HepG2 (cell line): ENCODE results near the gene LDB2. TPM values are rescaled to one million over a fixed set of nuclear protein-coding genes. Genes with fewer than 3 reads are reported as not detected.
A peak's percentile ranks its signal among the peaks of the same experiment; 100 is the strongest.

Experiments
- ATAC-seq: fragments of 200-7000 bp; cut with Tn5 transposase; 3 replicates; pipeline ENCODE4 v1.9.1; 2020; ENCODE audit warnings: mild to moderate bottlenecking, moderate library complexity
- BruUV-seq: library from RNA; stranded (reverse); fragments of 400-500 nt; replicated peaks from 2 replicates; lab custom pipeline; 2021; lab: Mats Ljungman, UMichigan
- CTCF ChIA-PET: fragments of 300-600 bp; formaldehyde crosslinking; extraction: SDS; loops from one replicate; lab custom pipeline; 2021; ENCODE audit warnings: low total read pairs, inconsistent platforms, low intra/inter-chr PET ratio; lab: Yijun Ruan, JAX
- POLR2A ChIA-PET: fragments of 350-600 bp; sonication (Branson Sonifier 250); formaldehyde crosslinking; loops from one replicate; lab custom pipeline; 2020; ENCODE audit warnings: antibody characterized with exemption, inconsistent platforms; lab: Yijun Ruan, JAX
- DNase-seq: peaks from one replicate; pipeline ENCODE4 v3.0.0-alpha.2; 2015; ENCODE audit warnings: low spot score
- FAIRE-seq: peaks from 3 replicates; lab custom pipeline; 2011; peaks lifted over from hg19 to GRCh38; lab: Jason Lieb, UNC
- H2AFZ ChIP-seq: one replicate; pipeline ENCODE4 v1.6.1; 2011; ENCODE audit warnings: low read length, inconsistent platforms
- H3K27ac ChIP-seq: fragments of 300-600 bp; 3 replicates; pipeline ENCODE4 v1.8.0; 2011; ENCODE audit warnings: mixed run types, mild to moderate bottlenecking, mixed read lengths, low read length, inconsistent platforms; ENCODE audit not compliant: insufficient read depth; ENCODE audit errors: extremely low read length
- H3K27me3 ChIP-seq, 2 experiments: fragments of 200-600 bp in 1 of 2; 2 replicates in 1 of 2; 3 replicates in 1 of 2; pipeline versions ENCODE4 v1.6.0 to v1.8.0; 2011; ENCODE audit warnings: low read length in 2 of 2, mild to moderate bottlenecking in 2 of 2, moderate library complexity in 2 of 2, inconsistent platforms in 1 of 2; ENCODE audit not compliant: insufficient read depth in 2 of 2, control insufficient read depth in 1 of 2
- H3K36me3 ChIP-seq, 2 experiments: fragments of 200-600 bp in 1 of 2; replicated peaks in 1 of 2; 2 replicates in 1 of 2; 3 replicates in 1 of 2; pipeline versions ENCODE4 v1.5.1 to v1.8.0; 2011; ENCODE audit warnings: low read length in 2 of 2, inconsistent platforms in 1 of 2; ENCODE audit not compliant: insufficient read depth in 2 of 2, control insufficient read depth in 1 of 2
- H3K4me1 ChIP-seq: 2 replicates; pipeline ENCODE4 v1.5.1; 2012; ENCODE audit warnings: low read length, inconsistent platforms; ENCODE audit not compliant: insufficient read depth
- H3K4me2 ChIP-seq: 2 replicates; pipeline ENCODE4 v1.6.0; 2011; ENCODE audit warnings: low read depth, low read length, inconsistent platforms
- H3K4me3 ChIP-seq, 3 experiments: fragments of 200-600 bp in 1 of 3; sonication (generic), shearing (Covaris generic) in 1 of 3; replicated peaks in 1 of 3; 2 replicates each; pipeline ENCODE4 v1.5.1; 2011 to 2016; ENCODE audit warnings: low read length in 3 of 3, inconsistent platforms in 2 of 3, low read depth in 2 of 3, mild to moderate bottlenecking in 2 of 3, control low read depth in 1 of 3, mixed read lengths in 1 of 3; ENCODE audit not compliant: insufficient read depth in 1 of 3
- H3K79me2 ChIP-seq: one replicate; pipeline ENCODE4 v1.6.1; 2011; ENCODE audit warnings: low read length, inconsistent platforms; ENCODE audit not compliant: insufficient read depth
- H3K9ac ChIP-seq: 2 replicates; pipeline ENCODE4 v1.6.0; 2011; ENCODE audit warnings: mild to moderate bottlenecking, low read depth, low read length, inconsistent platforms; ENCODE audit not compliant: insufficient read depth
- H3K9me3 ChIP-seq: 2 replicates; pipeline ENCODE4 v1.5.1; 2012; ENCODE audit warnings: mild to moderate bottlenecking, low read length
- H4K20me1 ChIP-seq: 2 replicates; pipeline ENCODE4 v1.6.0; 2011; ENCODE audit warnings: inconsistent platforms, mild to moderate bottlenecking, low read length, moderate library complexity; ENCODE audit not compliant: insufficient read depth
- CTCF ChIP-seq: sonication (generic); formaldehyde crosslinking; IDR thresholded peaks from 2 replicates; pipeline ENCODE4 v1.5.0; 2020; ENCODE audit warnings: mild to moderate bottlenecking, missing genetic modification reagents, moderate library complexity
- MAX ChIP-seq: IDR thresholded peaks from 2 replicates; pipeline ENCODE4 v1.6.1; 2012; ENCODE audit warnings: inconsistent platforms
- ZXDC ChIP-seq: sonication (generic); formaldehyde crosslinking; IDR thresholded peaks from 2 replicates; pipeline ENCODE4 v1.5.0; 2020; ENCODE audit warnings: mild to moderate bottlenecking, missing genetic modification reagents
- WGBS: methylation state at CpG from one replicate; pipeline ENCODE4 v1.1.6; 2017; ENCODE audit warnings: low lambda C conversion rate; 5-methylcytosine and 5-hydroxymethylcytosine counted together
- in situ Hi-C: cut with HindIII; loops from 2 replicates; pipeline ENCODE4 v1.10.0; 2017; ENCODE audit warnings: low pct_unique_long_range_greater_than_20kb; ENCODE audit not compliant: extremely low pct_ligation_motif_present
- intact Hi-C: fragments of 100-400 bp; cut with micrococcal nuclease; formaldehyde crosslinking; loops from one replicate; pipeline ENCODE4 v1.10.0; 2022; ENCODE audit not compliant: unreplicated experiment
- polyA plus RNA-seq, 8 experiments: library from polyadenylated mRNA; depleted of rRNA in 3 of 8; stranded (reverse) in 7 of 8; unstranded in 1 of 8; fragments of >200 nt; fragmentation: Illumina TruSeq in 4 of 8; extraction: Trizol in 4 of 8; gene quantifications; 2 replicates each; pipeline versions ENCODE4 v1.2.1 to v1.2.3, GENCODE V29; 2011 to 2016; ENCODE audit warnings: low read depth in 4 of 8, missing spikeins in 1 of 8, mixed read lengths in 1 of 8; ENCODE audit not compliant: insufficient read depth in 1 of 8
- total RNA-seq, 5 experiments: library from RNA; depleted of rRNA; stranded (reverse); fragments of >200 nt; fragmentation: Illumina TruSeq; extraction: Trizol; gene quantifications; 2 replicates each; pipeline ENCODE4 v1.2.3, GENCODE V29; 2016; ENCODE audit warnings: low read depth in 1 of 5

The LDB2 gene
- total and polyA plus RNA-seq, 2 of the 13 experiments (the other 11 are each of a cell fraction or from before 2014, with no cell fraction given) = not detected

- no peak for DNase-seq
- peaks cover 77% of the 10 kb centered on the region for H3K4me1 ChIP-seq
- WGBS = 98% methylated on average over 2 of the region's 2 CpGs
- no TSS peak for BruUV-seq
- H3K9me3 ChIP-seq = no peaks in the 10 kb centered on the region
- H4K20me1 ChIP-seq = no peaks in the 10 kb centered on the region
- no peak for ATAC-seq
- H3K27ac ChIP-seq = peak overlapping the region; percentile 79
- H3K9ac ChIP-seq = no peak overlapping the region
- in situ Hi-C loops (no loop called here), intact Hi-C loops (no loop called here)
- H3K4me3 ChIP-seq = no peak overlapping the region
- no peaks in the 10 kb centered on the region for H3K36me3 ChIP-seq
- FAIRE-seq = no peak
- H2AFZ ChIP-seq = no peak overlapping the region
- CTCF ChIA-PET = no interaction called here
- H3K4me2 ChIP-seq = no peak overlapping the region
- H3K79me2 ChIP-seq = no peaks in the 10 kb centered on the region
- TF ChIP-seq ZXDC (CRISPR knock-in tag) (no peak), MAX (no peak), CTCF (no peak)
- TF ChIP-seq, all 625 proteins: peak for 0
- POLR2A ChIA-PET = no interaction called here
- no peaks in the 10 kb centered on the region for H3K27me3 ChIP-seq
These were observed 63.6 kb downstream of the LDB2 start for GRCh38 chr4:16834814-16835213.
